ENCODE results near the gene KCNH3.

The KCNH3 gene

DNA sequence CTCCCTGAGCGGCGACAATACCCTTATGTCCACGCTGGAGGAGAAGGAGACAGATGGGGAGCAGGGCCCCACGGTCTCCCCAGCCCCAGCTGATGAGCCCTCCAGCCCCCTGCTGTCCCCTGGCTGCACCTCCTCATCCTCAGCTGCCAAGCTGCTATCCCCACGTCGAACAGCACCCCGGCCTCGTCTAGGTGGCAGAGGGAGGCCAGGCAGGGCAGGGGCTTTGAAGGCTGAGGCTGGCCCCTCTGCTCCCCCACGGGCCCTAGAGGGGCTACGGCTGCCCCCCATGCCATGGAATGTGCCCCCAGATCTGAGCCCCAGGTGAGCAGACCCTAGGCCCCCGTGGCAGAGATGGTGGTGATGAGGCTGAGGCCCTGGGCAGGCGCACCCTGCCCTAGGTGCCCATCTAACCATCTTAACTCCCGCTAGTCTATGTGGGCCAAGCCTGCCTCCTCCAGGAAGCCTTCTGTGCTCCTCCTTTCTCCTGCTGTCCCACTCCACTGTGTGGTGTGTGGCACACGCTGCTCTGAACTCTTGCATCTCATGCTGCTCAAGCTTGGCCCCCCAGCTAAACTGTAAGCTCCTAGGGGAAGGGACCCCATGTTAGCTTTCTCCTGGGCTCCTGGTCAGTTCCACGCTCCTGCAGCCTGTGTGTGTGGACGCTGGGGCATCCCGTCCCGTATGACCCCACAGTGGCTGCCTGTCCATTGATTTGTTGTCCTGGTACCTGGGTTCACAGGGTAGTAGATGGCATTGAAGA lies 17.0 kb downstream of the KCNH3 start:
- peaks cover 0 to 49% of the 10 kb centered on the region in 2 experiments; a peak in 1 of 3 replicates for H3K36me3 ChIP-seq (ENCODE audit: control insufficient read depth in 2 of 2, insufficient read depth in 1 of 2, low read length in 2 of 2)
- POLR2A ChIA-PET = interaction anchor here (1.0 to 1.7 kb wide), 4 partner anchors 9 to 25 kb away, joined by 3 to 7 read pairs (median 4); no protein-coding TSS in a partner anchor

DNA sequence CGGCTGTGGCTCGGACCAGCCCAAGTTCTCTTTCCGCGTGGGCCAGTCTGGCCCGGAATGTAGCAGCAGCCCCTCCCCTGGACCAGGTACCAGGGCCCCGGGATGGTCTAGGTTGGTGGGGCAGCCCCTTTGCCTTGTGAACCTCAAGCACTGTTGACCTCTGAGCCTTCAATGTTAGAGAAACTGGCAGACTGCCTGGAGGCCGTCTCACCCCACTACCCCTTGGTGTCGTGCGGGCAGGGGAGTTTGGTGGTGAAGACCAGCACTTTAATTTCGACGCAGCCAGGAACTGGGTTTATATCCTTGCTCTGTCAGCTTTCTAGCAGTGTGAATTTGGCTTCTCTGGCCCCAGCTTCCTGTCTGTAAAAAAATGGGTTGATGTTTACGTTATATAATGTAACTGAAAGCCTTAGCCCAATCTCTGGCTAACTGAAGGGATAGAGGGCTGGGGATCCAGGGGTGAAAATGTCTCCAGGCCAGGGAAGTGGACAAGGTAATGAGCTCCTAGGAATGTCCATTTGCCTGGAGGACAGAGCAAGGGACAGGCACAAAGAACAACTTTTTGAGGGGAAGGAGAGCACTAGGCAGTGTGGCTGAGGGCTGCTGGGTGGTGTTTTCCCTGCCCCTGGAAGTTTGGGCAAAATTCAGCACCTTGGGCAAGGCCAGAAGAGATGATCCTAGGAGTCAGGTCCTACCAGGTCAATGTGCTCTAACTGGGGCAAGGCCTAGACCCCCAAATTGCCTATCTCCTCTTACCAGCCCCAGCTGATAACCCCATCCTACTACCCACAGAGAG lies 17.8 kb downstream of the KCNH3 start:
- Histone ChIP-seq H3K4me3 (ENCODE audit: low read depth, low read length) (no peak overlapping the region), H3K36me3 (ENCODE audit: control insufficient read depth in 2 of 2, insufficient read depth in 1 of 2, low read length in 2 of 2) (peaks cover 3 to 57% of the 10 kb centered on the region in 2 experiments; a peak in 2 of 3 replicates), H3K4me1 (ENCODE audit: control insufficient read depth, insufficient read depth, low read length) (no peaks in the 10 kb centered on the region), H3K27ac (ENCODE audit: extremely low read depth, low read depth, low read length) (no peak overlapping the region), H3K9me3 (ENCODE audit: control insufficient read depth, insufficient read depth, low read depth, low read length) (no peaks in the 10 kb centered on the region)
- ChIA-PET CTCF (interaction anchor here (0.6 to 4.1 kb wide), 4 partner anchors 24 to 213 kb away, joined by 3 to 15 read pairs (median 4); no protein-coding TSS in a partner anchor), POLR2A (interaction anchor here (0.5 to 1.7 kb wide), 4 partner anchors 12 to 284 kb away, joined by 3 to 7 read pairs (median 3); partner anchors contain the start of gene MCRS1)
- TF ChIP-seq, protein P1, sequence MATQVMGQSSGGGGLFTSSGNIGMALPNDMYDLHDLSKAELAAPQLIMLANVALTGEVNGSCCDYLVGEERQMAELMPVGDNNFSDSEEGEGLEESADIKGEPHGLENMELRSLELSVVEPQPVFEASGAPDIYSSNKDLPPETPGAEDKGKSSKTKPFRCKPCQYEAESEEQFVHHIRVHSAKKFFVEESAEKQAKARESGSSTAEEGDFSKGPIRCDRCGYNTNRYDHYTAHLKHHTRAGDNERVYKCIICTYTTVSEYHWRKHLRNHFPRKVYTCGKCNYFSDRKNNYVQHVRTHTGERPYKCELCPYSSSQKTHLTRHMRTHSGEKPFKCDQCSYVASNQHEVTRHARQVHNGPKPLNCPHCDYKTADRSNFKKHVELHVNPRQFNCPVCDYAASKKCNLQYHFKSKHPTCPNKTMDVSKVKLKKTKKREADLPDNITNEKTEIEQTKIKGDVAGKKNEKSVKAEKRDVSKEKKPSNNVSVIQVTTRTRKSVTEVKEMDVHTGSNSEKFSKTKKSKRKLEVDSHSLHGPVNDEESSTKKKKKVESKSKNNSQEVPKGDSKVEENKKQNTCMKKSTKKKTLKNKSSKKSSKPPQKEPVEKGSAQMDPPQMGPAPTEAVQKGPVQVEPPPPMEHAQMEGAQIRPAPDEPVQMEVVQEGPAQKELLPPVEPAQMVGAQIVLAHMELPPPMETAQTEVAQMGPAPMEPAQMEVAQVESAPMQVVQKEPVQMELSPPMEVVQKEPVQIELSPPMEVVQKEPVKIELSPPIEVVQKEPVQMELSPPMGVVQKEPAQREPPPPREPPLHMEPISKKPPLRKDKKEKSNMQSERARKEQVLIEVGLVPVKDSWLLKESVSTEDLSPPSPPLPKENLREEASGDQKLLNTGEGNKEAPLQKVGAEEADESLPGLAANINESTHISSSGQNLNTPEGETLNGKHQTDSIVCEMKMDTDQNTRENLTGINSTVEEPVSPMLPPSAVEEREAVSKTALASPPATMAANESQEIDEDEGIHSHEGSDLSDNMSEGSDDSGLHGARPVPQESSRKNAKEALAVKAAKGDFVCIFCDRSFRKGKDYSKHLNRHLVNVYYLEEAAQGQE (tag by site-specific recombination; IDR thresholded peaks at IDR 0.05) = peak; percentile 64
- no peak for TF ChIP-seq ZBTB48 (tag by site-specific recombination; IDR thresholded peaks at IDR 0.05)

More for the DNA sequence above, 17.0 kb downstream of the KCNH3 start:
- Histone ChIP-seq H3K4me3 (ENCODE audit: low read depth, low read length) (no peak overlapping the region), H3K9me3 (ENCODE audit: control insufficient read depth, insufficient read depth, low read depth, low read length) (no peaks in the 10 kb centered on the region), H3K4me1 (ENCODE audit: control insufficient read depth, insufficient read depth, low read length) (no peaks in the 10 kb centered on the region), H3K27ac (ENCODE audit: extremely low read depth, low read depth, low read length) (no peak overlapping the region)
- CTCF ChIA-PET = interaction anchor here (0.6 to 1.9 kb wide), 4 partner anchors 12 to 261 kb away, joined by 3 to 6 read pairs (median 4); partner anchors contain the start of genes MCRS1, PRPH and TROAP
- TF ChIP-seq, protein P2, sequence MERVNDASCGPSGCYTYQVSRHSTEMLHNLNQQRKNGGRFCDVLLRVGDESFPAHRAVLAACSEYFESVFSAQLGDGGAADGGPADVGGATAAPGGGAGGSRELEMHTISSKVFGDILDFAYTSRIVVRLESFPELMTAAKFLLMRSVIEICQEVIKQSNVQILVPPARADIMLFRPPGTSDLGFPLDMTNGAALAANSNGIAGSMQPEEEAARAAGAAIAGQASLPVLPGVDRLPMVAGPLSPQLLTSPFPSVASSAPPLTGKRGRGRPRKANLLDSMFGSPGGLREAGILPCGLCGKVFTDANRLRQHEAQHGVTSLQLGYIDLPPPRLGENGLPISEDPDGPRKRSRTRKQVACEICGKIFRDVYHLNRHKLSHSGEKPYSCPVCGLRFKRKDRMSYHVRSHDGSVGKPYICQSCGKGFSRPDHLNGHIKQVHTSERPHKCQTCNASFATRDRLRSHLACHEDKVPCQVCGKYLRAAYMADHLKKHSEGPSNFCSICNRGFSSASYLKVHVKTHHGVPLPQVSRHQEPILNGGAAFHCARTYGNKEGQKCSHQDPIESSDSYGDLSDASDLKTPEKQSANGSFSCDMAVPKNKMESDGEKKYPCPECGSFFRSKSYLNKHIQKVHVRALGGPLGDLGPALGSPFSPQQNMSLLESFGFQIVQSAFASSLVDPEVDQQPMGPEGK (tag by site-specific recombination; IDR thresholded peaks at IDR 0.05) = peak; percentile 25; the same call in 1 of the 2 replicates
- TF ChIP-seq ZNF157 (tag by site-specific recombination; IDR thresholded peaks at IDR 0.05) = no peak

DNA sequence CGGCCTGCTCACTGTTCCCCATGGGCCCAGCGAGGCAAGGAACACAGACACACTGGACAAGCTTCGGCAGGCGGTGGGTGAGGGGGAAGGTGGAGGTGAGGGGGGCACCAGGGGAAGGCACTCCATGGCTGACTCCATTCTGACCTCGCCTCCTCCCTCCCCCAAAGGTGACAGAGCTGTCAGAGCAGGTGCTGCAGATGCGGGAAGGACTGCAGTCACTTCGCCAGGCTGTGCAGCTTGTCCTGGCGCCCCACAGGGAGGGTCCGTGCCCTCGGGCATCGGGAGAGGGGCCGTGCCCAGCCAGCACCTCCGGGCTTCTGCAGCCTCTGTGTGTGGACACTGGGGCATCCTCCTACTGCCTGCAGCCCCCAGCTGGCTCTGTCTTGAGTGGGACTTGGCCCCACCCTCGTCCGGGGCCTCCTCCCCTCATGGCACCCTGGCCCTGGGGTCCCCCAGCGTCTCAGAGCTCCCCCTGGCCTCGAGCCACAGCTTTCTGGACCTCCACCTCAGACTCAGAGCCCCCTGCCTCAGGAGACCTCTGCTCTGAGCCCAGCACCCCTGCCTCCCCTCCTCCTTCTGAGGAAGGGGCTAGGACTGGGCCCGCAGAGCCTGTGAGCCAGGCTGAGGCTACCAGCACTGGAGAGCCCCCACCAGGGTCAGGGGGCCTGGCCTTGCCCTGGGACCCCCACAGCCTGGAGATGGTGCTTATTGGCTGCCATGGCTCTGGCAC lies 18.5 kb downstream of the KCNH3 start:
- CTCF ChIA-PET = interaction anchor here (1.0 to 4.1 kb wide), 2 partner anchors 23 to 198 kb away, joined by 3 to 15 read pairs; no protein-coding TSS in a partner anchor
- H3K36me3 ChIP-seq (ENCODE audit: control insufficient read depth in 2 of 2, insufficient read depth in 1 of 2, low read length in 2 of 2) = peaks cover 7 to 64% of the 10 kb centered on the region in 2 experiments
- POLR2A ChIA-PET = interaction anchor here (0.5 to 1.7 kb wide), 3 partner anchors 11 to 285 kb away, joined by 3 to 7 read pairs (median 3); partner anchors contain the start of gene MCRS1
- no peak overlapping the region for H3K27ac ChIP-seq (ENCODE audit: extremely low read depth, low read depth, low read length)
- no peak overlapping the region for H3K4me3 ChIP-seq (ENCODE audit: low read depth, low read length)
- TF ChIP-seq ZNF138 (tag by site-specific recombination; IDR thresholded peaks at IDR 0.05; ENCODE audit: borderline replicate concordance) (no peak), ZBTB20 (tag by site-specific recombination; IDR thresholded peaks at IDR 0.05) (no peak), KLF8 (tag by site-specific recombination; IDR thresholded peaks at IDR 0.05) (no peak), ZNF530 (tag by site-specific recombination; IDR thresholded peaks at IDR 0.05; ENCODE audit: low read depth) (no peak), ZNF514 (tag by site-specific recombination; IDR thresholded peaks at IDR 0.05) (no peak), ZNF707 (tag by site-specific recombination; IDR thresholded peaks at IDR 0.05) (no peak)
- TF ChIP-seq, protein P3, sequence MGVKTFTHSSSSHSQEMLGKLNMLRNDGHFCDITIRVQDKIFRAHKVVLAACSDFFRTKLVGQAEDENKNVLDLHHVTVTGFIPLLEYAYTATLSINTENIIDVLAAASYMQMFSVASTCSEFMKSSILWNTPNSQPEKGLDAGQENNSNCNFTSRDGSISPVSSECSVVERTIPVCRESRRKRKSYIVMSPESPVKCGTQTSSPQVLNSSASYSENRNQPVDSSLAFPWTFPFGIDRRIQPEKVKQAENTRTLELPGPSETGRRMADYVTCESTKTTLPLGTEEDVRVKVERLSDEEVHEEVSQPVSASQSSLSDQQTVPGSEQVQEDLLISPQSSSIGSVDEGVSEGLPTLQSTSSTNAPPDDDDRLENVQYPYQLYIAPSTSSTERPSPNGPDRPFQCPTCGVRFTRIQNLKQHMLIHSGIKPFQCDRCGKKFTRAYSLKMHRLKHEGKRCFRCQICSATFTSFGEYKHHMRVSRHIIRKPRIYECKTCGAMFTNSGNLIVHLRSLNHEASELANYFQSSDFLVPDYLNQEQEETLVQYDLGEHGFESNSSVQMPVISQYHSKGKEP (tag by site-specific recombination; IDR thresholded peaks at IDR 0.05) = no peak
- TF ChIP-seq, protein P4, sequence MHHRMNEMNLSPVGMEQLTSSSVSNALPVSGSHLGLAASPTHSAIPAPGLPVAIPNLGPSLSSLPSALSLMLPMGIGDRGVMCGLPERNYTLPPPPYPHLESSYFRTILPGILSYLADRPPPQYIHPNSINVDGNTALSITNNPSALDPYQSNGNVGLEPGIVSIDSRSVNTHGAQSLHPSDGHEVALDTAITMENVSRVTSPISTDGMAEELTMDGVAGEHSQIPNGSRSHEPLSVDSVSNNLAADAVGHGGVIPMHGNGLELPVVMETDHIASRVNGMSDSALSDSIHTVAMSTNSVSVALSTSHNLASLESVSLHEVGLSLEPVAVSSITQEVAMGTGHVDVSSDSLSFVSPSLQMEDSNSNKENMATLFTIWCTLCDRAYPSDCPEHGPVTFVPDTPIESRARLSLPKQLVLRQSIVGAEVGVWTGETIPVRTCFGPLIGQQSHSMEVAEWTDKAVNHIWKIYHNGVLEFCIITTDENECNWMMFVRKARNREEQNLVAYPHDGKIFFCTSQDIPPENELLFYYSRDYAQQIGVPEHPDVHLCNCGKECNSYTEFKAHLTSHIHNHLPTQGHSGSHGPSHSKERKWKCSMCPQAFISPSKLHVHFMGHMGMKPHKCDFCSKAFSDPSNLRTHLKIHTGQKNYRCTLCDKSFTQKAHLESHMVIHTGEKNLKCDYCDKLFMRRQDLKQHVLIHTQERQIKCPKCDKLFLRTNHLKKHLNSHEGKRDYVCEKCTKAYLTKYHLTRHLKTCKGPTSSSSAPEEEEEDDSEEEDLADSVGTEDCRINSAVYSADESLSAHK (tag by site-specific recombination; IDR thresholded peaks at IDR 0.05) = no peak
- TF ChIP-seq, protein P5, sequence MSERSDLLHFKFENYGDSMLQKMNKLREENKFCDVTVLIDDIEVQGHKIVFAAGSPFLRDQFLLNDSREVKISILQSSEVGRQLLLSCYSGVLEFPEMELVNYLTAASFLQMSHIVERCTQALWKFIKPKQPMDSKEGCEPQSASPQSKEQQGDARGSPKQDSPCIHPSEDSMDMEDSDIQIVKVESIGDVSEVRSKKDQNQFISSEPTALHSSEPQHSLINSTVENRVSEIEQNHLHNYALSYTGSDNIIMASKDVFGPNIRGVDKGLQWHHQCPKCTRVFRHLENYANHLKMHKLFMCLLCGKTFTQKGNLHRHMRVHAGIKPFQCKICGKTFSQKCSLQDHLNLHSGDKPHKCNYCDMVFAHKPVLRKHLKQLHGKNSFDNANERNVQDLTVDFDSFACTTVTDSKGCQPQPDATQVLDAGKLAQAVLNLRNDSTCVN (tag by site-specific recombination; optimal IDR thresholded peaks at IDR 0.05) = no peak
- no peaks in the 10 kb centered on the region for H3K9me3 ChIP-seq (ENCODE audit: control insufficient read depth, insufficient read depth, low read depth, low read length)
- H3K4me1 ChIP-seq (ENCODE audit: control insufficient read depth, insufficient read depth, low read length) = no peaks in the 10 kb centered on the region

Measured in HEK293 (cell line).